Peyer's patch (tissue), 4 donors: ENCODE measurements around the gene UBE2V1. TPM values are rescaled to one million over a fixed set of nuclear protein-coding genes. Genes with fewer than 3 reads are reported as not detected.

Experiments
- DNase-seq, 3 donors: peaks; one replicate each; pipeline ENCODE4 v3.0.0-alpha.2; 2017 to 2019
- H3K27ac ChIP-seq, 4 donors: fragments of 200-600 bp; sonication (generic); one replicate each; pipeline ENCODE4 v1.5.1; 2016 to 2019
- H3K27me3 ChIP-seq, 2 donors: fragments of 200-600 bp; sonication (generic); one replicate each; pipeline ENCODE4 v1.5.1; 2019
- H3K36me3 ChIP-seq, 3 donors: fragments of 200-600 bp; sonication (generic); one replicate each; pipeline ENCODE4 v1.5.1; 2016 to 2019
- H3K4me1 ChIP-seq, 4 donors: fragments of 200-600 bp; sonication (generic); one replicate each; pipeline ENCODE4 v1.5.1; 2016 to 2019
- H3K4me3 ChIP-seq, 4 donors: fragments of 200-600 bp; sonication (generic); 1 replicate in 3 of 4; 2 replicates in 1 of 4; pipeline ENCODE4 v1.5.1; 2016 to 2019; ENCODE audit warnings: mild to moderate bottlenecking in 1 of 4
- H3K9me3 ChIP-seq, 4 donors: fragments of 200-600 bp; sonication (generic); one replicate each; pipeline ENCODE4 v1.5.1; 2016 to 2019; ENCODE audit warnings: mild to moderate bottlenecking in 1 of 4
- CTCF ChIP-seq, 6 experiments: fragments of 450-650 bp in 4 of 6; fragments of 200-600 bp in 2 of 6; sonication (generic) in 1 of 6; IDR thresholded peaks; one replicate each; pipeline ENCODE4 v1.5.1; 2017 to 2019; ENCODE audit warnings: antibody characterized with exemption in 6 of 6, mild to moderate bottlenecking in 3 of 6, moderate library complexity in 1 of 6
- POLR2A ChIP-seq, 2 donors: fragments of 450-650 bp; IDR thresholded peaks; one replicate each; pipeline ENCODE4 v1.5.1; 2017; ENCODE audit warnings: antibody characterized with exemption in 2 of 2, mild to moderate bottlenecking in 2 of 2, moderate library complexity in 2 of 2
- total RNA-seq, 4 donors: library from RNA; depleted of rRNA; stranded (reverse); fragments of >200 nt; gene quantifications; one replicate each; pipeline ENCODE4 v1.1.0, GENCODE V29; 2016

Gene UBE2V1
- total RNA-seq, 4 donors from 2014 or later: 94.4 to 111 (median 105) TPM

- no peak overlapping the region for H3K4me3 ChIP-seq
- TF ChIP-seq POLR2A (IDR thresholded peaks at IDR 0.05): no peak
- TF ChIP-seq CTCF (IDR thresholded peaks at IDR 0.05): no peak
- no peaks in the 10 kb centered on the region for H3K27me3 ChIP-seq
- no peak overlapping the region for H3K27ac ChIP-seq
- no peaks in the 10 kb centered on the region for H3K9me3 ChIP-seq
- no peak for DNase-seq
- H3K4me1 ChIP-seq: no peaks in the 10 kb centered on the region
- no peaks in the 10 kb centered on the region for H3K36me3 ChIP-seq
These were observed 51.6 kb downstream of the UBE2V1 start for GRCh38 chr20:50061151-50062005.

GRCh38 chr20:50058662-50059402 is 54.1 kb downstream of the UBE2V1 start:
- TF ChIP-seq POLR2A (IDR thresholded peaks at IDR 0.05) (no peak), CTCF (IDR thresholded peaks at IDR 0.05) (no peak)
- Histone ChIP-seq H3K36me3 (no peaks in the 10 kb centered on the region), H3K4me3 (no peak overlapping the region), H3K4me1 (peaks cover 0 to 5% (median 0%) of the 10 kb centered on the region in 4 donors), H3K9me3 (no peaks in the 10 kb centered on the region), H3K27ac (no peak overlapping the region), H3K27me3 (no peaks in the 10 kb centered on the region)
- no peak for DNase-seq

- Histone ChIP-seq H3K9me3 (no peaks in the 10 kb centered on the region), H3K27ac (no peak overlapping the region), H3K4me1 (peaks cover 0 to 5% (median 0%) of the 10 kb centered on the region in 4 donors), H3K36me3 (no peaks in the 10 kb centered on the region), H3K4me3 (no peak overlapping the region), H3K27me3 (no peaks in the 10 kb centered on the region)
- no peak for DNase-seq
- no peak for TF ChIP-seq CTCF (IDR thresholded peaks at IDR 0.05)
- no peak for TF ChIP-seq POLR2A (IDR thresholded peaks at IDR 0.05)
These were observed 55.3 kb downstream of the UBE2V1 start for GRCh38 chr20:50057714-50058053.

- TF ChIP-seq CTCF (IDR thresholded peaks at IDR 0.05): no peak
- TF ChIP-seq POLR2A (IDR thresholded peaks at IDR 0.05): no peak
- no peaks in the 10 kb centered on the region for H3K9me3 ChIP-seq
- no peaks in the 10 kb centered on the region for H3K27me3 ChIP-seq
- H3K4me1 ChIP-seq: peaks cover 0 to 5% (median 0%) of the 10 kb centered on the region in 4 donors
- no peaks in the 10 kb centered on the region for H3K36me3 ChIP-seq
- H3K27ac ChIP-seq: no peak overlapping the region
- no peak for DNase-seq
- H3K4me3 ChIP-seq: no peak overlapping the region
These were observed 55.8 kb downstream of the UBE2V1 start for GRCh38 chr20:50056951-50057713.

GRCh38 chr20:50056408-50056926 is 56.5 kb downstream of the UBE2V1 start:
- Histone ChIP-seq H3K9me3 (no peaks in the 10 kb centered on the region), H3K27ac (no peak overlapping the region), H3K27me3 (no peaks in the 10 kb centered on the region), H3K4me1 (peaks cover 0 to 5% (median 0%) of the 10 kb centered on the region in 4 donors), H3K4me3 (no peak overlapping the region), H3K36me3 (no peaks in the 10 kb centered on the region)
- TF ChIP-seq CTCF (IDR thresholded peaks at IDR 0.05) (no peak), POLR2A (IDR thresholded peaks at IDR 0.05) (no peak)
- no peak for DNase-seq
